Epithelial cell of esophagus (primary cell): ENCODE results near the gene ABCA4.

Experiments used
- DNase-seq: peaks from one replicate; pipeline ENCODE4 v3.0.0; 2010; ENCODE audit warnings: low read depth
- H3K4me3 ChIP-seq: 2 replicates; pipeline ENCODE4 v1.5.1; 2011; ENCODE audit warnings: mild to moderate bottlenecking, low read length, control low read depth
- TF ChIP-seq, protein P1 (sequence below): IDR thresholded peaks from 2 replicates; pipeline ENCODE4 v1.5.1; 2011; ENCODE audit warnings: low read depth, mild to moderate bottlenecking, low read length, control low read depth, inconsistent platforms; ENCODE audit not compliant: insufficient read depth; ENCODE audit errors: missing control alignments

The ABCA4 gene

DNA sequence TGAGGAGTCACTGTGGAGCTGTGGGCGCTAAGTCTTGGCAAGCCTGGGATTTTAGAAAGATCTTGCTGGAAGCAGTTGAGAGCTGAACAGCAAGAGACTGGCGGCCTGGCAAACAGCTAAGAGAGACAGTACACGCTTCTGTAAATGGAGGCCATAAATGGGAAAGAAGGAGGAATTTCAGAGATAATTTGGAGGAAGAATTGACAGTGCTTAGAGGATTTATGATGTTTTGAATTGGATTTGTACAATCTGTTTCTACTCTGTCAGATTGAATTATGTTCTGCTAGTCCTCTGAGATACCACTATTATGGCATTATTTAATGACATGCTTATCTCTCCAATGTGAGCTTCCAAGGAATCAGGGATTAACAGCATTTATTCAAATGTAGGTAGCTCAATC lies 50.1 kb downstream of the ABCA4 start:
- TF ChIP-seq, protein P1, sequence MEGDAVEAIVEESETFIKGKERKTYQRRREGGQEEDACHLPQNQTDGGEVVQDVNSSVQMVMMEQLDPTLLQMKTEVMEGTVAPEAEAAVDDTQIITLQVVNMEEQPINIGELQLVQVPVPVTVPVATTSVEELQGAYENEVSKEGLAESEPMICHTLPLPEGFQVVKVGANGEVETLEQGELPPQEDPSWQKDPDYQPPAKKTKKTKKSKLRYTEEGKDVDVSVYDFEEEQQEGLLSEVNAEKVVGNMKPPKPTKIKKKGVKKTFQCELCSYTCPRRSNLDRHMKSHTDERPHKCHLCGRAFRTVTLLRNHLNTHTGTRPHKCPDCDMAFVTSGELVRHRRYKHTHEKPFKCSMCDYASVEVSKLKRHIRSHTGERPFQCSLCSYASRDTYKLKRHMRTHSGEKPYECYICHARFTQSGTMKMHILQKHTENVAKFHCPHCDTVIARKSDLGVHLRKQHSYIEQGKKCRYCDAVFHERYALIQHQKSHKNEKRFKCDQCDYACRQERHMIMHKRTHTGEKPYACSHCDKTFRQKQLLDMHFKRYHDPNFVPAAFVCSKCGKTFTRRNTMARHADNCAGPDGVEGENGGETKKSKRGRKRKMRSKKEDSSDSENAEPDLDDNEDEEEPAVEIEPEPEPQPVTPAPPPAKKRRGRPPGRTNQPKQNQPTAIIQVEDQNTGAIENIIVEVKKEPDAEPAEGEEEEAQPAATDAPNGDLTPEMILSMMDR, result no peak
- no peak for DNase-seq

DNA sequence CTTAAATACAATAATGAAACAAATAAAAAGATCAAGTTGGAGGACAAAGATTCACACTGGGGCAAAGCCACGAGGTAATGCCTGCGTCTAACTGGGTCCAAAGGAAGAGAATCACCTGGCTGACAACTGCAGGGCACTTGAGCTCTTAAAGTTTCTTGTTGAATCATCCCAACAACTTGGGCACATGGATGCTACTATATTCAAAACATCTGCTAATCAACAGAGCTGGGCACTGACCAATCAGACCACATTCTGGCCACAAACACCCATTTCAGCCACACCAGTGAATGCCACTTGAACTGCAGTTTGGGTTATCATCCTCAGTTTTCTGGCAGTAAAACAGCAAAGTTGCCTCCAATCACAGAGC lies 51.0 kb downstream of the ABCA4 start:
- DNase-seq, result no peak
- no peak overlapping the region for H3K4me3 ChIP-seq
- TF ChIP-seq, protein P1, result no peak

More for the DNA sequence above, 50.1 kb downstream of the ABCA4 start:
- H3K4me3 ChIP-seq, result no peak overlapping the region

DNA sequence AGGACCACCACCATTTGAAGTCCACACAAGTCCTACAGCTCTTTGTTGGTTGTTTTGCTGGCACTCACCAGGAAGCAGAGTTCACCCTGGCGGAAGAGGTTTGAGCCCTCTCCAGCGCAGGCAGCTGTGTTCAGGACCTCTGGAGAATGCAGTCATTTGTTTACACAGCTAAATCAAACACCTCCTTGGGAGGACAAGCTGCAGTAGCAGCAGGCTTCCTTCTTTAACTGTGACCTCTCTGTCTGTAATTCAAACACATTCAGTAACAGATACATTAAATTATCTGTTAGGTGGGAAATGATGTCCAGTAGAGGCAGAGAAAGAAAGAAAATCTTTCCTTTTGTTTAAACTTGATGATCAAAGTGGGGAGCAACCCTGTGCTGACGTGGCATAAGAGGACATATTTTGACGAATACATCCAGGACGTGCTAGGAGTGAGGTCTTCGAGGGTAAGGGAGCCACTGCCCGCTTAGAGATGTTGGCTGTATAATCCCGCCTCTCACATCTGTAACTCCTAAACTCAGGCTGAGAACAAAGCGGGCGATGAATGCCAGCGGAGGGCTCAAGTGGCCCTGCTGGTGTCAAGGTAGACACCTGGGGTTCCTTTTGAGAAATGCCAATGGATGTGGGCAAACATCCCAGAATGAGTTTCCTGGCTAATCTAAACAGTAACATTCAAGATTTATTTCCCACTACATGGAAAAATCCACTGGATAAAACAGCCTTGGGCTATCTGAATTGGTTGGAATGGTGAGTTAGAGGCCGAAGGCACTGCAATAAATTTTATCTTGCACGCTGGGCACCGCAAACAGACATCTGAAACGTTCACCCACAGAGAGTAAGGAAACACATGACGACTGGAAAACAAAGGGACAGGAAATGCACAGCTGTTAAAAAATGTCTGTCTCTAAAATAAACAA lies 51.7 kb downstream of the ABCA4 start:
- peak; percentile 28 for DNase-seq
- TF ChIP-seq, protein P1, result no peak
- no peak overlapping the region for H3K4me3 ChIP-seq

DNA sequence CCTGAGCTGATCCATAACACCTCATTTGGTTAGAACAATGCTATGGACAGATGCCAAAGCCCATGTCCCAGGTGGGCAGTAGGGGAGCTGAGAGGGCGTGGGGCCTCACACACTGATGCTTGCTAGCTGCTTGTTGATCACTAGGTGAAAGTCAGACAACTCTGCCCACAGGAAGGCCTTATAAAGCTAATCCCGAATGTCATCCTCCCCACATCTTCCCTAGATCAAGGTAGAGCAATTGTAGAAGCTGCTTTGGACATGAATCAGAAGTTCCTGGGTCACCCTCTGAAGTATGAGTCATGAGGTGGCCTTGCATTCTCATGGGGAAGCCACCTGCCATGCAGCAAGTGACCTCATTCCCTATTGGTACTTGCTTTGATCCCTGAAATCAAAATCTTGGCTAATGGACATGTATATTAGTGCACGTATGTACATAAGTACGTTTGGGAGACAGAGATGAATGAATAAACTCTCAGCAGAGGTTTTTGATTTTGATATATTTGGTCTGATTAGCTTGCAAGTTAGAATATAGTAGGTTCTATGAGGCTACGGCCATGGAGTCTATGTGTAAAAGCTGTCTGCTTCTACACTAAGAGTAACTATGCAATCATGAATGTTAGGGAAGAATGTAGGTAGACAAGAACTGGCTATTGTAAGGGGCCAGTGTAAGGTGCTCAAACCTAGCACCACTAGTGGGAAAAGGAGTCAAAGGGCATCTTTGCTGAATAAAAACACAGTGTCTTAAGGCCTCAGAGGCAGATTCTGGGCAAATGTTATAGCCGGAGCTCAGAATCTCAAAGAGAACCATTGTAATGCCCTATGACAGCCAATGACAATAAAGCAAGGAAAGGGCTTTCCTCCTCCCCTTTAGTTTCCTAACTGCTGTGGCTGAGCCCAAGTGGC lies 52.6 kb downstream of the ABCA4 start:
- DNase-seq, result peak; percentile 62
- TF ChIP-seq, protein P1, result no peak
- H3K4me3 ChIP-seq, result no peak overlapping the region

DNA sequence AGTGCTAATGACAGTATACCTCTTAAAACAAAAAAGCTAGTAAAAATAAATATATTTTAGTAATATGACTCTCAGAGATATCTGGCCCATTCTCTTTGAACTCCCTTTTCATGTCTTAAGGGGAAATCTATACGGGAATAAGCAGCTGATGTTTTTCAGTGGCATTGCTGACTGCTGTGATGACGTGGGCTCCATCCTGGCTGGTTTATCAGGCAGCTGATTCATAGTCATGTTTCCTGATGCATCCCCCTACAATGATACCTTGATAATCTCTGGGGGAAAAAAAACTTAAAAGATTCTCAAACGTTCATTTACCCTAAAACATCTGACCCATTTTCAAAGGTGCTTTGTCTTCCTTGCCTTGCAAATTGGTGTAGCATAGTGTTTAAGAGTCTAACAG lies 53.8 kb downstream of the ABCA4 start:
- TF ChIP-seq, protein P1, result no peak

DNA sequence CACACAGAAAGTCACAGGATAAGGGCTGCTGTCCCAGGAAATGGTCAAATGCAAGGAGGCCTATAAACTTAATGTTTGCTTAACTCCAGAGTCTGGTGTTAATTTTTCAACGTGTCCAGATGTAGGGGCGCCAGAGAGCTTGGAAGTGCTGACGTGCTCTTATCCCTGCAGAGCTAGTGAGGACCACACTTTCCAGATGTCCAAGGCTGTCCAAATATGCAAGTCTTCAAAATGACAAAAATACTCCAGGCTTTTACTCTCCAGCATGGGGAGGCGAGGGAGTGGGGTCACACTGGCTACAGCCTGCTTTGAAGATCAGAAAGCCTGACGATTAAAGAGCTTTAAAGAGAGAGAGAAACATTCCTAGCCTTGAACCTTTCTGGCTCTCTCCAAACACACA lies 57.6 kb downstream of the ABCA4 start:
- no peak overlapping the region for H3K4me3 ChIP-seq
- TF ChIP-seq, protein P1, result peak; percentile 52
- peak; percentile 42 for DNase-seq

More for the DNA sequence above, 53.8 kb downstream of the ABCA4 start:
- no peak overlapping the region for H3K4me3 ChIP-seq
- DNase-seq, result no peak
